EH (cell line): ENCODE results near the gene DGKB.

Source experiments
- DNase-seq: peaks from one replicate; pipeline ENCODE4 v3.0.0-alpha.2; 2015; ENCODE audit warnings: low read depth

The DGKB gene

GRCh38 chr7:14688208-14688607 is 214.3 kb downstream of the DGKB start:
- DNase-seq: no peak

- DNase-seq: no peak
Measured at GRCh38 chr7:14687777-14688176, 214.8 kb downstream of the DGKB start.

- DNase-seq: no peak
Measured at GRCh38 chr7:14687241-14687640, 215.3 kb downstream of the DGKB start.

GRCh38 chr7:14685167-14685566 is 217.4 kb downstream of the DGKB start:
- DNase-seq: no peak

- DNase-seq: no peak
Measured at GRCh38 chr7:14682910-14683465, 219.6 kb downstream of the DGKB start.

GRCh38 chr7:14676896-14677295 is 225.7 kb downstream of the DGKB start:
- no peak for DNase-seq

GRCh38 chr7:14673202-14673601 is 229.3 kb downstream of the DGKB start:
- no peak for DNase-seq

GRCh38 chr7:14666913-14667312 is 235.6 kb downstream of the DGKB start:
- DNase-seq: no peak

- no peak for DNase-seq
Measured at GRCh38 chr7:14666304-14666703, 236.2 kb downstream of the DGKB start.

GRCh38 chr7:14639801-14640200 is 262.8 kb downstream of the DGKB start:
- no peak for DNase-seq

- no peak for DNase-seq
Measured at GRCh38 chr7:14639329-14639728, 263.2 kb downstream of the DGKB start.

- no peak for DNase-seq
Measured at GRCh38 chr7:14637968-14638367, 264.6 kb downstream of the DGKB start.

- no peak for DNase-seq
Measured at GRCh38 chr7:14635955-14636354, 266.6 kb downstream of the DGKB start.

- DNase-seq: no peak
Measured at GRCh38 chr7:14630048-14630447, 272.5 kb downstream of the DGKB start.

GRCh38 chr7:14628516-14628915 is 274.0 kb downstream of the DGKB start:
- DNase-seq: no peak

- no peak for DNase-seq
Measured at GRCh38 chr7:14626076-14626475, 276.5 kb downstream of the DGKB start.

GRCh38 chr7:14622559-14622958 is 280.0 kb downstream of the DGKB start:
- DNase-seq: no peak

GRCh38 chr7:14606101-14606500 is 296.4 kb downstream of the DGKB start:
- no peak for DNase-seq

GRCh38 chr7:14604606-14605005 is 297.9 kb downstream of the DGKB start:
- no peak for DNase-seq

- DNase-seq: no peak
Measured at GRCh38 chr7:14602851-14603250, 299.7 kb downstream of the DGKB start.

GRCh38 chr7:14600766-14601367 is 301.7 kb downstream of the DGKB start:
- no peak for DNase-seq

- DNase-seq: no peak
Measured at GRCh38 chr7:14598978-14599377, 303.6 kb downstream of the DGKB start.

GRCh38 chr7:14596421-14596820 is 306.1 kb downstream of the DGKB start:
- DNase-seq: peak; percentile 0

- DNase-seq: no peak
Measured at GRCh38 chr7:14590206-14590605, 312.3 kb downstream of the DGKB start.
